A673 (cell line): ENCODE measurements around the gene PRKCB.

Experiments
- CTCF ChIP-seq: fragments of 300-800, 200-600 bp; sonication (generic); conservative IDR thresholded peaks from 2 replicates; pipeline ENCODE4 v1.5.1; 2017; ENCODE audit warnings: low read depth, mild to moderate bottlenecking, antibody characterized with exemption, low read length, moderate library complexity, mixed read lengths
- EZH2 ChIP-seq: fragments of 200-600 bp; sonication (generic); IDR thresholded peaks from 2 replicates; pipeline ENCODE4 v1.6.1; 2017; ENCODE audit warnings: borderline replicate concordance, low read depth, mild to moderate bottlenecking, mixed read lengths, antibody characterized with exemption, low read length; ENCODE audit not compliant: poor library complexity, severe bottlenecking

GRCh38 chr16:24188751-24189318 lies 353.1 kb downstream of the PRKCB start:
- TF ChIP-seq EZH2 (no peak), CTCF (no peak)
